Suprapubic skin (tissue), 4 donors: ENCODE results near the gene TOX3.

Experiments
- CTCF ChIP-seq, 2 donors: fragments of 200-600 bp in 1 of 2; fragments of 450-650 bp in 1 of 2; sonication (generic) in 1 of 2; IDR thresholded peaks; one replicate each; pipeline ENCODE4 v1.5.1; 2016 to 2019; ENCODE audit warnings: antibody characterized with exemption in 2 of 2, mild to moderate bottlenecking in 1 of 2, moderate library complexity in 1 of 2
- POLR2A ChIP-seq, 2 donors: fragments of 450-650 bp; IDR thresholded peaks; one replicate each; pipeline ENCODE4 v1.6.1; 2017; ENCODE audit warnings: antibody characterized with exemption in 2 of 2, mild to moderate bottlenecking in 2 of 2, moderate library complexity in 2 of 2
- POLR2AphosphoS5 ChIP-seq, 3 donors: sonication (generic); formaldehyde crosslinking; IDR thresholded peaks; one replicate each; pipeline ENCODE4 v1.6.1; 2017; ENCODE audit warnings: antibody characterized with exemption in 3 of 3

- TF ChIP-seq CTCF (IDR thresholded peaks at IDR 0.05) (no peak), POLR2AphosphoS5 (IDR thresholded peaks at IDR 0.05) (no peak), POLR2A (IDR thresholded peaks at IDR 0.05) (no peak)
Observed at GRCh38 chr16:52398021-52398420, 148.9 kb downstream of the TOX3 start.
